SK-N-DZ (cell line): ENCODE results near the gene MOCOS. TPM values are rescaled to one million over a fixed set of nuclear protein-coding genes. Genes with fewer than 3 reads are reported as not detected.
"Not testable (repeated sequence)": the region's sequence is repeated elsewhere in the genome, so short reads cannot be mapped to it uniquely, and the experiment has no call there.

Source experiments
- DNase-seq: peaks from one replicate; pipeline ENCODE4 v3.0.0-alpha.2; 2015; ENCODE audit warnings: low spot score
- polyA plus RNA-seq, 2 experiments: library from polyadenylated mRNA; depleted of rRNA; stranded (reverse); fragments of >200 nt; gene quantifications; 2 replicates each; pipeline ENCODE4 v1.2.3, GENCODE V29; 2014

MOCOS gene, protein sequence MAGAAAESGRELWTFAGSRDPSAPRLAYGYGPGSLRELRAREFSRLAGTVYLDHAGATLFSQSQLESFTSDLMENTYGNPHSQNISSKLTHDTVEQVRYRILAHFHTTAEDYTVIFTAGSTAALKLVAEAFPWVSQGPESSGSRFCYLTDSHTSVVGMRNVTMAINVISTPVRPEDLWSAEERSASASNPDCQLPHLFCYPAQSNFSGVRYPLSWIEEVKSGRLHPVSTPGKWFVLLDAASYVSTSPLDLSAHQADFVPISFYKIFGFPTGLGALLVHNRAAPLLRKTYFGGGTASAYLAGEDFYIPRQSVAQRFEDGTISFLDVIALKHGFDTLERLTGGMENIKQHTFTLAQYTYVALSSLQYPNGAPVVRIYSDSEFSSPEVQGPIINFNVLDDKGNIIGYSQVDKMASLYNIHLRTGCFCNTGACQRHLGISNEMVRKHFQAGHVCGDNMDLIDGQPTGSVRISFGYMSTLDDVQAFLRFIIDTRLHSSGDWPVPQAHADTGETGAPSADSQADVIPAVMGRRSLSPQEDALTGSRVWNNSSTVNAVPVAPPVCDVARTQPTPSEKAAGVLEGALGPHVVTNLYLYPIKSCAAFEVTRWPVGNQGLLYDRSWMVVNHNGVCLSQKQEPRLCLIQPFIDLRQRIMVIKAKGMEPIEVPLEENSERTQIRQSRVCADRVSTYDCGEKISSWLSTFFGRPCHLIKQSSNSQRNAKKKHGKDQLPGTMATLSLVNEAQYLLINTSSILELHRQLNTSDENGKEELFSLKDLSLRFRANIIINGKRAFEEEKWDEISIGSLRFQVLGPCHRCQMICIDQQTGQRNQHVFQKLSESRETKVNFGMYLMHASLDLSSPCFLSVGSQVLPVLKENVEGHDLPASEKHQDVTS
- not detected in 2 replicates for polyA plus RNA-seq (2014; cell fraction: cytosol; rRNA removed)
- 0.02 TPM in 2 replicates for polyA plus RNA-seq (2014; cell fraction: nucleus; rRNA removed)

DNA sequence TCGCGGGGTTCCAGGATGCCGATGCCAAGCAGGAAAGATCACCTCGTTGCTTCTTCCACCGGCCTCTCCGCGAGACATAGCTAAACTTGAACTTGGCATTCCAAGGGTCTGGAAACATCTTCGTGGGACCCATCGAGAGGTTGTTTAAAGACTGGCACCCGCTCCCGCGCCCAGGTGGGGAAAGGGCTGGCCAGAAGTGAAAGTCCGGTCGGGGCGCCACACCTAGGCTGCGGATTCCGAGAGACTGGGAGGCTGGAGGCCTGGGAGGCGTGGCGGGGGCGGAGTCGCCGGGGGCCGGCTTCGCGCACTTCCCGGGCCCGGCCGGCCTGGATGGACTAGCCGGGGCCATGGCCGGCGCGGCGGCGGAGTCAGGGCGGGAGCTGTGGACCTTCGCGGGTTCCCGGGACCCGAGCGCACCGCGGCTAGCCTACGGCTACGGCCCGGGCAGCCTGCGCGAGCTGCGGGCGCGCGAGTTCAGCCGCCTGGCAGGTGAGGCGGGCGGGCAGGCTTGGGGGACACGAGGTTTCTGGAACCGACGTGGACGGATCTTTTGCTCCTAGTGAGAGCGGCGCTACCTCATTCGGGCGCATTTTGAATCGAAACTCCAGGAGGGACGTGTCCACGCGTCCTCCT is at the start of gene MOCOS:
MOCOS (plus strand) TSS at position 305 of the 633 bp plus-strand sequence; CDS start at position 348, 43 bp downstream.
- no peak for DNase-seq

DNA sequence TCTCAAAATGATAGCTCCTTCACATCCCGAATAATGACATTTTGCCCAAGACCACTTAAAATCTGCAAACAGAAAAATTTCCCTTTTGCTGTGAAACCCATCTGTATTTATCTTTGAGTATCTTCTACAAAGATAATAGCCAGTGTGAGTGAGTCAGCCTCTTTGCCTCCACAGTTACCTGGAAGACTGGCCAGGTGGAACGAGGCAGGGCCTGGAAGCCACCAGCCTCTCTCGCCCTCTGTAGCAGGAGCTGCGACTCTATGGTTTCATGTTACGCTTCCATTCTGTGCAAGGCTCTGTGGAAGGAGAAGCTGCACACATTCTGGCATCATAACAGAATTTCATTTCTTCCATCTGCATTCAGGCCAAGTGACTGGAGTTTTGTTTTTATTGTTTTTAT is 48.1 kb upstream of the MOCOS start:
- DNase-seq = no peak

DNA sequence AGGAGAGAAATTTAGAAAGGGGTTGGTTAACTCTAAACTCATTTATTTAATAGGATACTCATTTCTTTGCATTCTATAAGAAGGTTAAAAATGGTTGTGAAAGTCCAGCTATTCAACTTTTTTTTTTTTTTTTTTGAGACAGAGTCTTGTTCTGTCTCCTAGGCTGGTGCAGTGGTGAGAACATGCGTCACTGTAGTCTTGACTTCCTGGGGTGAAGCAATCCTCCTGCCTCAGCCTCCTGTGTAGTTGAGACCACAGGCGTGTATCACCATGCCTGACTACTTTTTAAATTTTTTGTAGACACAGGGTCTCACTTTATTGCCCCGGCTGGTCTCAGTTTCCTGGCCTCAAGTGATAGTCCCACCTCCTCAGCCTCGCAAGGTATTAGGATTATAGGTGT is 45.7 kb upstream of the MOCOS start:
- no peak for DNase-seq

DNA sequence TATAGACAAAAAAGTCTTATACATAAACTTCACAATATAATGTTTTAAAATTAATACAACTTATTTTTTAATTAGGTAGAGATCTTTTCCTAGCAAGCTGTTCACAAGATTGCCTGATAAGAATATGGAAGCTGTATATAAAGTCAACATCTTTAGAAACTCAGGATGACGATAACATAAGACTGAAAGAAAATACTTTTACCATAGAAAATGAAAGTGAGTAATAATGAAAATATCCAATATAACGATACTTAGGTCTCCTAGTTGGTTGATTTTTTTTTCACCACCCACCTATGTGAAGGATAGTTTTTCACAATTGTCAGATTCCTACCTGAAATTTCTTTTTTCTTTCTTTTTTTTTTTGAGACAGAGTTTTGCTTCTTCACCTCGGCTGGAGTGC is 44.5 kb upstream of the MOCOS start:
- DNase-seq = no peak

DNA sequence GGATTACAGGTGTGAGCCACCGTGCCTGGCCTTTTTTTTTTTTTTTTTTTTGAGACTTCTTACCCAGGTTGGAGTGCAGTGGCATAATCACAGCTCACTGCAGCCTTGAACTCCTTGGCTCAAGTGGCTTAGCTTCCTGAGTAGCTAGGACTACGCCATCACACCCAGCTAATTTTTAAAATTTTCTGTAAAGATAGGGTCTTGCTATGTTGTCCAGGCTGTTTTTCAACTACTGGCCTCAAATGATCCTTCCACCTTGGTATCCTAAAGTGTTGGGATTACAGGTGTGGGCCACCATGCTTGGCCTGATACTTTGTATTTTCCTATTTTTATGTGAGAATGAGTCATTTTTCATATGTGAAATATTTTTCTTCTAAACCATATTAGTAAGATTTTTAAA is 43.9 kb upstream of the MOCOS start:
- DNase-seq = no peak

DNA sequence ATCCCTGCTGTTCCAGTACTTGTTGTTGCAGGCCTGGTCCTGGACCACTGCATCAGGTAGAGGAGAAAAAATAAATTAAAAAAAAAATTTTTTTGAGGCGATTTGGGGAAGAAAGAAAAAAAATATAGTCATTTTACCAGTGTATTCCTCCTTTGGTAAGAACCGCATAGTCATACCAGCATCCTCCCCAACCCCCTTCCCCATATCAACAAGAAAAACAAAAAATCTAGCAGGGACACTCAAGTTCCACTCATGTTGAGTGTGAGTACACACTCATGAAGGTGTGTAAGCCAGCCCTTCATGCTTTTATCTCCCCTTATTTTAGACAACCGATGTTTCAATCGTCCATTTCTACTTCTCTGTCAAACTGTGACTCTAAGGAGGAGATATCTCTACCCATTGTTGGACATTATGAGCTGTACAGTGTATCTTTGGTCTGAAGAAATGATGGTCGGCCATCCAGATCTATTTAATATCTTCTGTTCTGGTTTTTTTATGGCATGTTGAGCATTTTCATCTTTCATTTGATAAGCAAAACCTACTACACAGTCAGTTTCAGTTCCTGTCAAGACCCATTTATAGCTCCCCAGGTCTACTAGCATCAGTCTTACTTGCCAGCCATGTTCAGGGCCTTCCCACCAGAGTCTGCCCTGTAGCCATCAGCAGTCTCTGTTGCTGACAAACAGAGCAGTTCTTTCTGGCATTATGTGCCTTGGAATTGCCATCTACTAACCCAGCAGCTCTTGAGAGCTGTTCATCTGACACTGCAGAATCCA is 37.6 kb upstream of the MOCOS start:
- DNase-seq = no peak

DNA sequence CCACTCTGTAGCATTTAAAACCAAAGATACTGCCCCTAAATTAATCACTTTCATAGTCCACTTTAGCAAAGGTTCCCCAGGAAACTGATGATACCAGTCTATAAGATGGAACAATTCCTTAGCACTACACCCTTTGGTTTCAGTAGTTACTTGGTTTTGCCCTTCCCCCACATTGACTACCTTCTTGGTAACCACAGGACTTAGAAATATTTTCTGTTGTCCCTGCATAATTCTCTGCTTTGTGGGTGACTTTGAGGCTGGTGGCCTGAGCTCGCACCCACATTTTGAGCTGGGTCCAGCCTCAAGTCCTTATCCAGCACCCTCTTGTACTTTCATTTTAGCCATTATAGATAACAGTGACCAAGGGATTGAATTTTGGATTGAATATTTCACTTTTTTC is 34.5 kb upstream of the MOCOS start:
- no peak for DNase-seq

DNA sequence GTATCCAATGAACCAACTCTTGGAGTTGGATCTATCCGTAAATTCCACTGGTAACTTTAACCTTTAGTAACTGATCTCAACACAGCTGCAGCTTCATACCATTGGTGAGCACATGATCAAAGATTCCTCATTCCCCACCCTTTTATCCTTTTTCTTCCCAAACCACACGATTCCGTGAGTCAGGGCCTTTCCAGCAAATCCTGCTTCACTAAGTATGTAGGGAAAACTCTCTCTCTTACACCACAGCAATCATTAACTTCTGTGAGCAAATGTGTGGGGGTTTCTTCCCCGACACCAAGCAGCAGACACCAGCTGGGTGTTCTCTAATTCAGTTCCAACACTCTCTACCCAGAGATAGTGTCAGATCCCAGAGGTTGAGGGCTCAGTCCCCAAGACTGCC is 34.1 kb upstream of the MOCOS start:
- DNase-seq = no peak

DNA sequence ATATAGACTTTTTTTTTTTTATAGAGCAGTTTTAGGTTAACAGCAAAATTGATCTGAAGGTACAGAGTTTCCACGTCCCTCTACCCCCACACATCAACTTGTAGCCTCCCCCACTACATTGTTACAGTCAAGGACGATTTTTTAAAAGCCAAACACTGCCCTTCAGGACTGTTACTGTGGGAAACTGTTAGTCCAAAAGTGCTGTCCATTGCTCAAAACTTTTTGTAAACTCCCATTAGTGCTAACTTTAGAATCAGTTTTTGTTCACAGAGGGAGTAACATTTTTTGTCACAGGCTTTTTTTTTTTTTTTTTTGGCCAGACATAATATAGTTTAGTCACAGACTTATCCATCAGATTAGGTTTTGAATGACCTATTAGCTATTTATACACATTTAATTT is 33.5 kb upstream of the MOCOS start:
- no peak for DNase-seq

DNA sequence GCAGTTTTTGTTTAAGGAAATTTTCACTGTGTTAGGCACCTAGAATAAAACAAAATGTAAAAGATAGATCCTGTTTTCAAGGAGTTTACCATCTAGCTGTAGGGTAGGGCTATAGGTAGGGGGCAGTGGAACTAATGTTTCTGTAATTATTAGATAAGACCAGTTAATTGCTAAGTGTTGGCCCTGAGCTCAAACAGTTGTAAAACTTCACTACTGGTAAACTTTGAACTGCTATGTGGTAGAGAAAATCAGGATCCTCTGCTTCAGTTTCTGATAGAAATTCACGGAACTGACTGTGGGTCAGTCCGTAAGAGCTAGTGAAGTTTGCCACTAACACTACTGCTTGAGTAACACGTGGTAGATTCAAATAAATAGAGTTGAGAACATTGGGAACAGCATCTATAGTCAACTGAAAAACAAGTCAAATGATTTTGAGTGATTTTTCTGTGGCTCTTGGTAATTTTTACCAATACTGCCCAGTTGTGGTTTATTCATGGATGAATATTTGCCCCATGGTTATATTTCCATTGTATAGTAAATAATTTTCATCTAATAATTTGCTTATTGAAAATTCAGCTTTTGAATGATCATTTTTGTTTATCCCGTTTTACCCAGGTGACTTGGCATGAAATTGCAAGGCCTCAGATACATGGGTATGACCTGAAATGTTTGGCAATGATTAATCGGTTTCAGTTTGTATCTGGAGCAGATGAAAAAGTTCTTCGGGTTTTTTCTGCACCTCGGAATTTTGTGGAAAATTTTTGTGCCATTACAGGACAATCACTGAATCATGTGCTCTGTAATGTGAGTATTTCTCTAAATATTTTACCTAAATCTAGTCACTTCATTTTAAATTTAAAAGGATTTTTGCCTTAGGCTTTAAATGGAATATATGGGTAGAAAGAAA is 31.2 kb upstream of the MOCOS start:
- DNase-seq = no peak

DNA sequence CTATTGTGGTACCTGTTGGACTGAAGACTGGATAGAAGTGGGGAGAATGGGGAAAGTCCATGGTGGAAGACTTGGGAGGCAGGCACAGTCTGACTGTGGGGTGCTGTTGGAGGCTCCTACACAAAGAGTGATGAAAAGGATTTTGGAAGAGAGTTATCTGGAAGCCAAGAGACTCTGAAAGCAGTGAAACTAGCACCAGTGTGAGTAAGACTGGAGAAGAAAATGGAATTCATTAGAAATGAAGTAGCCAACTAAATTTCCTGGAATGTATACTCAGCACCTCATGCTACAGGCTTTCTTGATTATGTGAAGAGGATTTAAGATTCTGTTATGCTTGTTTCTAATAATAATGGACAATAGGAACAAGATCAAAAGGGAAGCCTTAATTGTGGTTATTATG is 29.9 kb upstream of the MOCOS start:
- DNase-seq = no peak

DNA sequence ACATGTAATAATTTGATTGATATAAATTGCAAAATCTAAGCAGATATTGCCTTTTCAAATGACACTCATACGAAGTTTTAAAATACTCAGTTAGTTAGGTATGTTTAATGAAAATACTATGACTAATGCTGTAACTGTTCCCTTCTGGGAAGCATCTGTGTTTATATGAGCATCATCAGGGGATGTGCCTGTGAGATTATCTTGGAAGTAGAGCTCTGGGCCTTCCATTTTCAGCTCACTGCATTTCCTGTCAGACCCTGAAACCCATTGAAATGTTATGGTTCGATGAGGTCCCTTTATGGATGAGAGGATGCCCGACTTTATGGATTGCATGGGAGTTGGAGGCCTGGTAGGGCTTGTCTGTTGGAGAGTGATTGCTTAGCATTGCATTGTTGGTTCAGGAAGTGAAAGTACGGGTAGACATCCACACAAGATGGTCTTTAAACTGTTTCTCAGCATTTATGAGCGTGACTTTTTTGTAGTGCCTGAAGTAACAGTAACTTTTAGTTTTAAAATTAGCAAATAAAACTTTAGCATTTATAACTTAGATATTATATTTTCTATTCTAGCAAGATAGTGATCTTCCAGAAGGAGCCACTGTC is 28.9 kb upstream of the MOCOS start:
- DNase-seq = no peak

DNA sequence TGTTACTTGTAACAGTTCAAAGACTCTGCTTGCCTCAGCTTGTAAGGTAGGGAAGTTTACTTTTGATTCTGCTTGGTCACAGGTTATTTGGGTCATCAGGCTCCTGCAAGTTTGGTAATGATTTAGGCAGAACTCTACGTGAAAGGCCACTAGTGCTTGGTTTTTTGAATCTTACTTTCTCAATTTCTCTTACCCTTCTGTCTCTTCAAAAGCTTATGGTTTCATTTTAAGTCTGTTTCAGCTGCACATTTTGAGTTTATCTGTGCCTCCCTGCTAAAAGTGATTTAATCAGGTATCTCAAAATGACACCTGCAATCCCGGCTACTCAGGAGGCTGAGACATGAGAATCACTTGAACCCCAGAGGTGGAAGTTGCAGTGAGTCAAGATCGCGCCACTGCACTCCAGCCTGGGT is 26.3 kb upstream of the MOCOS start:
- DNase-seq = no peak

DNA sequence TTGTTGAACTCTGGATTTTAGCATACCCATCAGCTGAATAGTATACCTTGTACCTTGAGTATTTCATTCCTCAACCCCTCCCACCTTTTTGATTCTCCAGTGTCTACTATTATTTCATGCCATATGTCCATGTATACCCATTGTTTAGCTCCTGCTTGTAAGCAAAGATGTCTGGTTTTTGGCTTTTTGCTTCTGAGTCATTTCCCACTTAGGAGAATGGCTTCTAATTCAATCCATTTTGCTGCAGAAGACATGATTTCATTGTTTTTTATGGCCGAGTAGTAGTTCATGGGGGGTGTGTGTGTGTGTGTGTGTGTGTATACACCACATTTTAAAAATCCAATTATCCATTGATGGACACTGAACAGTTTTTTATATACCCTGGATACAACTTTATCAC is 24.3 kb upstream of the MOCOS start:
- no peak for DNase-seq

DNA sequence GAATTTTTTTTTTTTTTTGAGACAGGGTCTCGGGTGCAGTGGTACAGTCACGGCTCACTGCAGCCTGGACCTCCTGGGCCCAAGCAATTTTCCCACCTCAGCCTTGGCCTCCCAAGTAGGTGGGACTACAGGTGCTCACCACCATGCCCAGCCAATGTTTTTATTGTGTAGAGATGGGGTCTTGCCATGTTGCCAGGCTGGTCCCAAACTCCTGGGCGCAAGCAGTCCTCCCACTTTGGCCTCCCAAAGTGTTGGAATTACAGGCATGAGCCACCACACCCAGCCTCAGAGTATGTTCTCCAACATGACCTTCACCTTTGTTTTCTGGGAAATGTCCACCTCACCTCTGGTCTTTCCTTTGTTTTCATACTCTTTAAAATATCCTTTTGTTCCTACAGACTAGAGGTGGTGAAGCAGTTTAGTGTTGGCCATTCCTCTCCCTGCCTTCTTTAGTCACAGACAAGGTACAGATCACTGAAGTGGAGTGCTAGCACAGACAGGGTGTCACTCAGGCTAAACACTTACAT is 19.5 kb upstream of the MOCOS start:
- DNase-seq = no peak

DNA sequence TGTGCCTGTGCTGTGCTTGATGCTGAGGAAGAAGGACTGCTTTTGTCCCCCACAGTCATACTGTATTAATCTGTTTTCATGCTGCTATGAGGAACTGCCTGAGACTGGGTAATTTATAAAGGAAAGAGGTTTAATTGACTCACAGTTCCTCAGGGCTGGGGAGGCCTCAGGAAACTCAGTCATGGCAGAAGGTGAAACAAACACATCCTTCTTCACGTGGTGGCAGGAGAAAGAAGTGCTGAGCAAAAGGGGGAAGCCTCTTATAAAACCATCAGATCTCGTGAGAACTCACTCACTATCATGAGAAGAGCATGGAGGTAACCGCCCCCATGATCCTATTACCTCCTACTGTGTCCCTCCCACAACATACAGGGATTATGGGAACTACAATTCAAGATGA is 19.0 kb upstream of the MOCOS start:
- DNase-seq = not testable (repeated sequence)

DNA sequence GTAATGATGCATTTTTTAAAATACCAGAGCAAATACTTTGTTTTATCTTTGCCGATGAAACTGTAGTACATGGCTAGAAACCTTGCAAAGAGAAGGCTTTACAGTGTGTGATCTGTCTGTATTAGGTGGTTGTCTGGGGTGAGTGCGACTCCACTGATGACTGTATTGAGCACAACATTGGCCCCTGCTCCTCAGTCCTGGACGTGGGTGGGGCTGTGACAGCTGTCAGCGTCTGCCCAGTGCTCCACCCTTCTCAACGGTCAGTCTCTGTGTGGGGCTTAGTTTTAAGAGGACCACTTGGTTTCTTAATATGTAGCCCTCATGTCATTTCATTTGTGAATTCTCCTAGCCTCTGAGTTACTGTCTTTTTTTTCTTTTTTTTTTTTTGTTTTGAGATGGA is 17.4 kb upstream of the MOCOS start:
- DNase-seq = no peak

DNA sequence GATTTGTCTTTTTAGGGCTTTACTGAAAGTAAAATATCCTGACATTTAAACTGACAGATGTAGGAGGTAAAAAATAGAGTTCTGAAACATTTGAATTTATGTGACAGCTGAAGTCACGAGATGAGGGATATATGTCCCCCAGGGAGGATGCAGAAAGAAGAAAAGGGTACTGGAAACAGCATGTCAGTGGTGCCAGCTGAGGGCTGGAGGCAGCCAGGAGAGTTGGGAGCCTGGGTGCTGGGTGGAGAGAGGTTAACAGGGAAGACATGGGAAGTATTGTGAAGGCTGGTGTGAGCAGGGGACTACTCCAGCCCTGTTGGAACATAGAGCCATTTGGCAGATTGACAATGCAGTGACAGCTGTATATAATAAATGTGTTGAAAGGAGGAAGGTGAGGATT is 11.8 kb upstream of the MOCOS start:
- DNase-seq = no peak

DNA sequence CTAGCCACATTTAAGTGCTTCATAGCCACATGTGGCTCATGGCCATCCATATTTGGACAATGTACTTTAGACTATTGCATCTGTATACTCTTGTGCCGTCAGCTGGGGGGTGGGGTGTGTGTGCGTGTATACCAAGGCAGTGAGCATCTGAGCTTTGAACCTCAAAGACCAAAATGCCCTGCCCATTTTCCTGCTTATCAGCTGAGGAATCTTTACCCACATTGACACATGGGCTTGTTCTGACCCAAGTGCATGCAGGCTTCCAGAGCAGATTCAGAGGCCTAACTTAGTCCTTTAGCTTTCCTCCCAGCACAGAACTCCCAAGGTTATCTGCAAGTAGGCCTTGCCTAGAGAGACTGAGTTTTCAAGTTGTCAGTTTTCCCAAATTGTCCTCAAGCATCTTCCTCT is 11.1 kb upstream of the MOCOS start:
- no peak for DNase-seq

DNA sequence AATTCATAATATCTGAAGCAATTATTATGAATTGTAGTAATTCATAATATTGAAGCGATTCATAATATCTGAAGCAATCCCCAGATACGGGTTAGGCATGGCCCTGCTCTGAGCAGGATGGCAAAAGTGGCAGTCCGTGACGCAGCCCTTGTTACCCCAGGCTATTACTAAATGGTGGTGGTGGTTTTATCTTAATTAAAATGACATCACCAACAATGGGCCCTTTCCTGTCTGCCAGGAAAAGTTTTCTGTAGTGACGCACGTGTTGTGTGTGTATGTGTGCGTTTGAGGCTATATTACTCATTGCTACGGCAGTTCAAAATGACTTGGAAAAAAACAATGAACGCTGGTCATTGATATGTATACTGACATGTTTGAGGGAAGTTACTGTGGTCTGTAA is 10.6 kb upstream of the MOCOS start:
- DNase-seq = no peak
